HepG2 (cell line): ENCODE measurements around the gene IFI27. TPM values are rescaled to one million over a fixed set of nuclear protein-coding genes. Genes with fewer than 3 reads are reported as not detected.

ENCODE experiments used
- ATAC-seq: fragments of 200-7000 bp; cut with Tn5 transposase; 3 replicates; pipeline ENCODE4 v1.9.1; 2020; ENCODE audit warnings: mild to moderate bottlenecking, moderate library complexity
- BruUV-seq: library from RNA; stranded (reverse); fragments of 400-500 nt; replicated peaks from 2 replicates; lab custom pipeline; 2021; lab: Mats Ljungman, UMichigan
- CTCF ChIA-PET: fragments of 300-600 bp; formaldehyde crosslinking; extraction: SDS; loops from one replicate; lab custom pipeline; 2021; ENCODE audit warnings: low total read pairs, inconsistent platforms, low intra/inter-chr PET ratio; lab: Yijun Ruan, JAX
- POLR2A ChIA-PET: fragments of 350-600 bp; sonication (Branson Sonifier 250); formaldehyde crosslinking; loops from one replicate; lab custom pipeline; 2020; ENCODE audit warnings: antibody characterized with exemption, inconsistent platforms; lab: Yijun Ruan, JAX
- DNase-seq: peaks from one replicate; pipeline ENCODE4 v3.0.0-alpha.2; 2015; ENCODE audit warnings: low spot score
- FAIRE-seq: peaks from 3 replicates; lab custom pipeline; 2011; peaks lifted over from hg19 to GRCh38; lab: Jason Lieb, UNC
- H2AFZ ChIP-seq: one replicate; pipeline ENCODE4 v1.6.1; 2011; ENCODE audit warnings: low read length, inconsistent platforms
- H3K27ac ChIP-seq: fragments of 300-600 bp; 3 replicates; pipeline ENCODE4 v1.8.0; 2011; ENCODE audit warnings: mixed run types, mild to moderate bottlenecking, mixed read lengths, low read length, inconsistent platforms; ENCODE audit not compliant: insufficient read depth; ENCODE audit errors: extremely low read length
- H3K27me3 ChIP-seq, 2 experiments: fragments of 200-600 bp in 1 of 2; 2 replicates in 1 of 2; 3 replicates in 1 of 2; pipeline versions ENCODE4 v1.6.0 to v1.8.0; 2011; ENCODE audit warnings: low read length in 2 of 2, mild to moderate bottlenecking in 2 of 2, moderate library complexity in 2 of 2, inconsistent platforms in 1 of 2; ENCODE audit not compliant: insufficient read depth in 2 of 2, control insufficient read depth in 1 of 2
- H3K36me3 ChIP-seq, 2 experiments: fragments of 200-600 bp in 1 of 2; replicated peaks in 1 of 2; 2 replicates in 1 of 2; 3 replicates in 1 of 2; pipeline versions ENCODE4 v1.5.1 to v1.8.0; 2011; ENCODE audit warnings: low read length in 2 of 2, inconsistent platforms in 1 of 2; ENCODE audit not compliant: insufficient read depth in 2 of 2, control insufficient read depth in 1 of 2
- H3K4me1 ChIP-seq: 2 replicates; pipeline ENCODE4 v1.5.1; 2012; ENCODE audit warnings: low read length, inconsistent platforms; ENCODE audit not compliant: insufficient read depth
- H3K4me2 ChIP-seq: 2 replicates; pipeline ENCODE4 v1.6.0; 2011; ENCODE audit warnings: low read depth, low read length, inconsistent platforms
- H3K4me3 ChIP-seq, 3 experiments: fragments of 200-600 bp in 1 of 3; sonication (generic), shearing (Covaris generic) in 1 of 3; replicated peaks in 1 of 3; 2 replicates each; pipeline ENCODE4 v1.5.1; 2011 to 2016; ENCODE audit warnings: low read length in 3 of 3, inconsistent platforms in 2 of 3, low read depth in 2 of 3, mild to moderate bottlenecking in 2 of 3, control low read depth in 1 of 3, mixed read lengths in 1 of 3; ENCODE audit not compliant: insufficient read depth in 1 of 3
- H3K79me2 ChIP-seq: one replicate; pipeline ENCODE4 v1.6.1; 2011; ENCODE audit warnings: low read length, inconsistent platforms; ENCODE audit not compliant: insufficient read depth
- H3K9ac ChIP-seq: 2 replicates; pipeline ENCODE4 v1.6.0; 2011; ENCODE audit warnings: mild to moderate bottlenecking, low read depth, low read length, inconsistent platforms; ENCODE audit not compliant: insufficient read depth
- H3K9me3 ChIP-seq: 2 replicates; pipeline ENCODE4 v1.5.1; 2012; ENCODE audit warnings: mild to moderate bottlenecking, low read length
- H4K20me1 ChIP-seq: 2 replicates; pipeline ENCODE4 v1.6.0; 2011; ENCODE audit warnings: inconsistent platforms, mild to moderate bottlenecking, low read length, moderate library complexity; ENCODE audit not compliant: insufficient read depth
- DNMT3B ChIP-seq: conservative IDR thresholded peaks from 2 replicates; pipeline ENCODE4 v1.6.1; 2016; ENCODE audit warnings: missing biosample characterization, control low read depth
- ELF4 ChIP-seq: sonication (generic); formaldehyde crosslinking; IDR thresholded peaks from 2 replicates; pipeline ENCODE4 v1.5.0; 2020; ENCODE audit warnings: missing genetic modification reagents, mild to moderate bottlenecking, moderate library complexity, borderline replicate concordance
- GTF3A ChIP-seq: sonication (generic); formaldehyde crosslinking; conservative IDR thresholded peaks from 2 replicates; pipeline ENCODE4 v1.4.0; 2020; ENCODE audit warnings: mild to moderate bottlenecking, missing genetic modification reagents
- HCFC1 ChIP-seq: fragments of 150-350 bp; IDR thresholded peaks from 2 replicates; pipeline ENCODE4 v1.6.1; 2014; ENCODE audit warnings: low read depth, low read length
- JDP2 ChIP-seq: sonication (generic); formaldehyde crosslinking; IDR thresholded peaks from 2 replicates; pipeline ENCODE4 v1.8.1; 2022; ENCODE audit warnings: missing genetic modification reagents, borderline replicate concordance
- ZFP36 ChIP-seq: fragments of 150-350 bp; IDR thresholded peaks from 2 replicates; pipeline ENCODE4 v1.6.1; 2018; ENCODE audit warnings: borderline replicate concordance, low read length, low read depth; ENCODE audit not compliant: partially characterized antibody
- WGBS: methylation state at CpG from one replicate; pipeline ENCODE4 v1.1.6; 2017; ENCODE audit warnings: low lambda C conversion rate; 5-methylcytosine and 5-hydroxymethylcytosine counted together
- in situ Hi-C: cut with HindIII; loops from 2 replicates; pipeline ENCODE4 v1.10.0; 2017; ENCODE audit warnings: low pct_unique_long_range_greater_than_20kb; ENCODE audit not compliant: extremely low pct_ligation_motif_present
- intact Hi-C: fragments of 100-400 bp; cut with micrococcal nuclease; formaldehyde crosslinking; loops from one replicate; pipeline ENCODE4 v1.10.0; 2022; ENCODE audit not compliant: unreplicated experiment
- polyA plus RNA-seq, 8 experiments: library from polyadenylated mRNA; depleted of rRNA in 3 of 8; stranded (reverse) in 7 of 8; unstranded in 1 of 8; fragments of >200 nt; fragmentation: Illumina TruSeq in 4 of 8; extraction: Trizol in 4 of 8; gene quantifications; 2 replicates each; pipeline versions ENCODE4 v1.2.1 to v1.2.3, GENCODE V29; 2011 to 2016; ENCODE audit warnings: low read depth in 4 of 8, missing spikeins in 1 of 8, mixed read lengths in 1 of 8; ENCODE audit not compliant: insufficient read depth in 1 of 8
- total RNA-seq, 5 experiments: library from RNA; depleted of rRNA; stranded (reverse); fragments of >200 nt; fragmentation: Illumina TruSeq; extraction: Trizol; gene quantifications; 2 replicates each; pipeline ENCODE4 v1.2.3, GENCODE V29; 2016; ENCODE audit warnings: low read depth in 1 of 5
- TF ChIP-seq, protein P1 (sequence below): sonication (generic); formaldehyde crosslinking; IDR thresholded peaks from 2 replicates; pipeline ENCODE4 v1.4.0; 2020; ENCODE audit warnings: missing genetic modification reagents

IFI27 gene
- total and polyA plus RNA-seq, 2 of the 13 experiments (the other 11 are each of a cell fraction or from before 2014, with no cell fraction given): 1.2 to 1.7 TPM

GRCh38 chr14:94113908-94114588, 3.5 kb downstream of the IFI27 start:
- Histone ChIP-seq H3K4me3 (no peak overlapping the region), H4K20me1 (no peaks in the 10 kb centered on the region), H3K4me1 (peaks cover 56% of the 10 kb centered on the region), H3K9me3 (no peaks in the 10 kb centered on the region), H3K4me2 (no peak overlapping the region; the same call in 1 of the 2 replicates), H2AFZ (no peak overlapping the region), H3K27ac (no peak overlapping the region), H3K27me3 (peaks cover 2 to 22% of the 10 kb centered on the region in 2 experiments; a peak in 2 of 5 replicates), H3K9ac (no peak overlapping the region), H3K36me3 (no peaks in the 10 kb centered on the region), H3K79me2 (no peaks in the 10 kb centered on the region)
- in situ Hi-C loops (no loop called here), intact Hi-C loops (no loop called here)
- 90% methylated on average over 1 of the region's 5 CpGs for WGBS
- ChIA-PET CTCF (no interaction called here), POLR2A (no interaction called here)
- DNase-seq (no peak), ATAC-seq (no peak), FAIRE-seq (no peak)
- no TSS peak for BruUV-seq
- TF ChIP-seq ZFP36 (peak; percentile 60), JDP2 (no peak)

DNA sequence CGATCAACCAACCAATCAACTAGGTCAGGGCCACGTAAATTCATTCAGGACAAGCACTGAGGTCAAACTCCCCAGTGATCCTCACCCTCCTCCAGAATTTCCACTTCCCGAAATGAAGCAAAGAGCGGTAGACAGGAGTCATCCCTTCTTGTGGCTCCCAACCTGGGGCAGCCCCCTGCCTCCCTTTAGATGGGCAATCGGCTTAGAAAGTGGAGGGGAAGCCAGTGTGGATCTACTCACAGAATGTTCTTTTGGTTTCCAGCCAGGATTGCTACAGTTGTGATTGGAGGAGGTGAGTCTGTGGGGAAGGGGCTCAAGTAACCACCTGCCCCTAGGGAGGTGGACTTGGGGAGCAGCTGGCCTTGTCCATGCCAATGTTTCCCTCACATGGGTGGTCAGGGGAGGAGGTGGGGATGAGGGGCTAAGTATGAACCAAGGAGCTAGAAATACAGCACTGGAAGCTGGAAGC, 4.1 kb downstream of the IFI27 start:
- H3K27ac ChIP-seq: no peak overlapping the region

More for the DNA sequence above, 4.1 kb downstream of the IFI27 start:
- ATAC-seq: no peak
- Histone ChIP-seq H3K4me3 (no peak overlapping the region), H3K79me2 (no peaks in the 10 kb centered on the region), H4K20me1 (no peaks in the 10 kb centered on the region), H3K4me1 (peaks cover 50% of the 10 kb centered on the region), H3K27me3 (peaks cover 2 to 23% of the 10 kb centered on the region in 2 experiments; a peak in 2 of 5 replicates), H3K4me2 (no peak overlapping the region; the same call in 1 of the 2 replicates), H2AFZ (no peak overlapping the region), H3K36me3 (no peaks in the 10 kb centered on the region), H3K9me3 (no peaks in the 10 kb centered on the region), H3K9ac (no peak overlapping the region)
- TF ChIP-seq DNMT3B (CRISPR knock-in tag) (no peak), GTF3A (CRISPR knock-in tag) (no peak), HCFC1 (no peak), ELF4 (CRISPR knock-in tag) (no peak)
- TF ChIP-seq, protein P1, sequence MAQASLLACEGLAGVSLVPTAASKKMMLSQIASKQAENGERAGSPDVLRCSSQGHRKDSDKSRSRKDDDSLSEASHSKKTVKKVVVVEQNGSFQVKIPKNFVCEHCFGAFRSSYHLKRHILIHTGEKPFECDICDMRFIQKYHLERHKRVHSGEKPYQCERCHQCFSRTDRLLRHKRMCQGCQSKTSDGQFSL (CRISPR knock-in tag): no peak
- intact Hi-C loops: no loop called here
- ChIA-PET POLR2A (no interaction called here), CTCF (no interaction called here)
- in situ Hi-C loops: no loop called here
- FAIRE-seq: no peak
- no peak for DNase-seq
- no TSS peak for BruUV-seq
- WGBS: 30% methylated on average over 5 of the region's 5 CpGs
